Measurements from ENCODE around the gene LRP3. TPM values are rescaled to one million over a fixed set of nuclear protein-coding genes. Genes with fewer than 3 reads are reported as not detected.
"Not testable (repeated sequence)": the region's sequence is repeated elsewhere in the genome, so short reads cannot be mapped to it uniquely, and the experiment has no call there.

Gene LRP3
- total and polyA plus RNA-seq, 2 of the 13 experiments (the other 11 are each of a cell fraction or from before 2014, with no cell fraction given): 17.6 to 51.6 TPM

DNA sequence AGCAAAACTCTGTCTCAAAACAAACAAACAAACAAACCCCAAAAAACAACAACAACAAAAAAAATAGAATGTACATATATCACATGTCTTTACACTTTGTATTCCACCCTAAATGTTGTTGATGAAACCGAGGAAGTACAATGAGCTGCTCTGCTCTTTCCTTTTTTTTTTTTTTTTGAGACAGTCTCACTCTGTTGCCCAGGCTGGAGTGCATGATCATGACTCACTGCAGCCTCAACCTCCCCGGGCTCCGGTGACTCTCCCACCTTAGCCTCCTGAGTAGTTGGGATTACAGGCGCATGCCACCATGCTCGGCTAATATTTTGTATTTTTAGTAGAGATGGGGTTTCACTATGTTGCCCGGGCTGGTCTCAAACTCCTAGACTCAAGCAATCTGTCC, 30.6 kb upstream of the LRP3 start:
- ChIA-PET POLR2A (no interaction called here), CTCF (ENCODE audit: low intra/inter-chr PET ratio, low total read pairs) (no interaction called here)
- no peaks in the 10 kb centered on the region for H4K20me1 ChIP-seq (ENCODE audit: insufficient read depth, low read length)
- intact Hi-C loops (cut with micrococcal nuclease; ENCODE audit: unreplicated experiment) (no loop called here), in situ Hi-C loops (cut with HindIII; ENCODE audit: extremely low pct_ligation_motif_present, low pct_unique_long_range_greater_than_20kb) (no loop called here)
- H3K79me2 ChIP-seq (ENCODE audit: insufficient read depth, low read length): no peaks in the 10 kb centered on the region
- no peak overlapping the region for H3K27ac ChIP-seq (ENCODE audit: extremely low read length, insufficient read depth, low read length)
- H3K4me3 ChIP-seq (replicated peaks in 1 of 3; ENCODE audit: insufficient read depth in 1 of 3, low read depth in 2 of 3, low read length in 3 of 3): no peak overlapping the region
- 81% methylated on average over 6 of the region's 6 CpGs for WGBS (ENCODE audit: low lambda C conversion rate)
- TF ChIP-seq PRDM10 (CRISPR knock-in tag; IDR thresholded peaks at IDR 0.05; ENCODE audit: low read depth) (no peak), MTF2 (CRISPR knock-in tag; IDR thresholded peaks at IDR 0.05; ENCODE audit: borderline replicate concordance) (no peak), NKX3-1 (CRISPR knock-in tag; IDR thresholded peaks at IDR 0.05) (no peak), REXO4 (CRISPR knock-in tag; IDR thresholded peaks at IDR 0.05; ENCODE audit: borderline replicate concordance) (no peak), ZNF543 (CRISPR knock-in tag; IDR thresholded peaks at IDR 0.05) (no peak), ZFP82 (CRISPR knock-in tag; IDR thresholded peaks at IDR 0.05; ENCODE audit: borderline replicate concordance) (no peak), TCF12 (IDR thresholded peaks at IDR 0.05) (no peak), TCF12 (CRISPR knock-in tag; IDR thresholded peaks at IDR 0.05) (no peak), HOXA7 (CRISPR knock-in tag; IDR thresholded peaks at IDR 0.05) (no peak), ZNF883 (CRISPR knock-in tag; IDR thresholded peaks at IDR 0.05; ENCODE audit: not compliant biosample characterization) (no peak), NONO (IDR thresholded peaks at IDR 0.05) (no peak), NONO (CRISPR knock-in tag; conservative IDR thresholded peaks at IDR 0.05) (no peak), NCOA5 (CRISPR knock-in tag; IDR thresholded peaks at IDR 0.05) (no peak), ATM (IDR thresholded peaks at IDR 0.05; ENCODE audit: borderline replicate concordance) (no peak), REPIN1 (CRISPR knock-in tag; IDR thresholded peaks at IDR 0.05; ENCODE audit: borderline replicate concordance, low read depth) (no peak), ZNF746 (CRISPR knock-in tag; IDR thresholded peaks at IDR 0.05) (no peak)
- TF ChIP-seq, protein P1, sequence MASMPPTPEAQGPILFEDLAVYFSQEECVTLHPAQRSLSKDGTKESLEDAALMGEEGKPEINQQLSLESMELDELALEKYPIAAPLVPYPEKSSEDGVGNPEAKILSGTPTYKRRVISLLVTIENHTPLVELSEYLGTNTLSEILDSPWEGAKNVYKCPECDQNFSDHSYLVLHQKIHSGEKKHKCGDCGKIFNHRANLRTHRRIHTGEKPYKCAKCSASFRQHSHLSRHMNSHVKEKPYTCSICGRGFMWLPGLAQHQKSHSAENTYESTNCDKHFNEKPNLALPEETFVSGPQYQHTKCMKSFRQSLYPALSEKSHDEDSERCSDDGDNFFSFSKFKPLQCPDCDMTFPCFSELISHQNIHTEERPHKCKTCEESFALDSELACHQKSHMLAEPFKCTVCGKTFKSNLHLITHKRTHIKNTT (CRISPR knock-in tag; IDR thresholded peaks at IDR 0.05): no peak
- no peak for ATAC-seq
- no peaks in the 10 kb centered on the region for H3K27me3 ChIP-seq (ENCODE audit: control insufficient read depth in 1 of 2, insufficient read depth in 2 of 2, low read length in 2 of 2)
- BruUV-seq (replicated peaks): no TSS peak
- peaks cover 8% of the 10 kb centered on the region for H3K9me3 ChIP-seq (ENCODE audit: low read length)
- no peak for FAIRE-seq
- no peak overlapping the region for H2AFZ ChIP-seq (ENCODE audit: low read length)
- peaks cover 28% of the 10 kb centered on the region for H3K4me1 ChIP-seq (ENCODE audit: insufficient read depth, low read length)
- H3K4me2 ChIP-seq (ENCODE audit: low read depth, low read length): no peak overlapping the region
- H3K36me3 ChIP-seq (replicated peaks in 1 of 2; ENCODE audit: control insufficient read depth in 1 of 2, insufficient read depth in 2 of 2, low read length in 2 of 2): no peaks in the 10 kb centered on the region
- no peak overlapping the region for H3K9ac ChIP-seq (ENCODE audit: insufficient read depth, low read depth, low read length)
- no peak for DNase-seq (ENCODE audit: low spot score)

- not testable (repeated sequence) for H3K27ac ChIP-seq (ENCODE audit: extremely low read length, insufficient read depth, low read length)
Observed at GRCh38 chr19:33166037-33166436, 28.1 kb upstream of the LRP3 start.

More at GRCh38 chr19:33166037-33166436, 28.1 kb upstream of the LRP3 start:
- FAIRE-seq; H3K79me2 ChIP-seq (ENCODE audit: insufficient read depth, low read length); intact Hi-C loops (cut with micrococcal nuclease; ENCODE audit: unreplicated experiment); H3K27me3 ChIP-seq (ENCODE audit: control insufficient read depth in 1 of 2, insufficient read depth in 2 of 2, low read length in 2 of 2); ATAC-seq; H3K4me2 ChIP-seq (ENCODE audit: low read depth, low read length); in situ Hi-C loops (cut with HindIII; ENCODE audit: extremely low pct_ligation_motif_present, low pct_unique_long_range_greater_than_20kb); CTCF ChIA-PET (ENCODE audit: low intra/inter-chr PET ratio, low total read pairs); H3K9me3 ChIP-seq (ENCODE audit: low read length); DNase-seq (ENCODE audit: low spot score); H3K4me3 ChIP-seq (replicated peaks in 1 of 3; ENCODE audit: insufficient read depth in 1 of 3, low read depth in 2 of 3, low read length in 3 of 3); H3K36me3 ChIP-seq (replicated peaks in 1 of 2; ENCODE audit: control insufficient read depth in 1 of 2, insufficient read depth in 2 of 2, low read length in 2 of 2); H4K20me1 ChIP-seq (ENCODE audit: insufficient read depth, low read length); H2AFZ ChIP-seq (ENCODE audit: low read length); H3K4me1 ChIP-seq (ENCODE audit: insufficient read depth, low read length); BruUV-seq (replicated peaks); H3K9ac ChIP-seq (ENCODE audit: insufficient read depth, low read depth, low read length): not testable (repeated sequence)
- WGBS (ENCODE audit: low lambda C conversion rate): 52% methylated on average over 6 of the region's 6 CpGs
- POLR2A ChIA-PET: interaction anchor here (1.0 kb wide), 1 partner anchor 11 kb away, joined by 6 read pairs; no protein-coding TSS in a partner anchor
